BJ (cell line): Measurements from ENCODE around the gene ZNF597. TPM values are rescaled to one million over a fixed set of nuclear protein-coding genes. Genes with fewer than 3 reads are reported as not detected.

Experiments used
- CTCF ChIA-PET: fragments of 350-600 bp; formaldehyde crosslinking; extraction: SDS; loops from one replicate; lab custom pipeline; 2021; ENCODE audit warnings: antibody characterized with exemption, inconsistent platforms; lab: Yijun Ruan, JAX
- POLR2A ChIA-PET: fragments of 300-600 bp; sonication (Branson Sonifier 250); formaldehyde crosslinking; extraction: SDS; loops from one replicate; lab custom pipeline; 2021; ENCODE audit warnings: antibody characterized with exemption; lab: Charles Lee
- DNase-seq: peaks from one replicate; pipeline ENCODE4 v3.0.0-alpha.2; 2011; ENCODE audit warnings: low read depth
- H3K27me3 ChIP-seq: 2 replicates; pipeline ENCODE4 v1.6.0; 2011; ENCODE audit warnings: low read length; ENCODE audit not compliant: control insufficient read depth, insufficient read depth
- H3K36me3 ChIP-seq: 2 replicates; pipeline ENCODE4 v1.5.1; 2011; ENCODE audit warnings: low read length; ENCODE audit not compliant: control insufficient read depth, insufficient read depth
- H3K4me3 ChIP-seq: 2 replicates; pipeline ENCODE4 v1.5.1; 2011; ENCODE audit warnings: low read depth, mild to moderate bottlenecking, control low read depth, low read length
- polyA plus RNA-seq: library from polyadenylated mRNA; depleted of rRNA; stranded (reverse); fragments of >200 nt; gene quantifications from 2 replicates; pipeline ENCODE4 v1.2.3, GENCODE V29; 2011
- TF ChIP-seq, protein P1 (sequence below): IDR thresholded peaks from 2 replicates; pipeline ENCODE4 v1.5.1; 2011; ENCODE audit warnings: low read depth, mild to moderate bottlenecking, control low read depth, inconsistent platforms, low read length, moderate library complexity; ENCODE audit not compliant: insufficient read depth

ZNF597 gene
- polyA plus RNA-seq, 1 experiment = 0.93 TPM

DNA sequence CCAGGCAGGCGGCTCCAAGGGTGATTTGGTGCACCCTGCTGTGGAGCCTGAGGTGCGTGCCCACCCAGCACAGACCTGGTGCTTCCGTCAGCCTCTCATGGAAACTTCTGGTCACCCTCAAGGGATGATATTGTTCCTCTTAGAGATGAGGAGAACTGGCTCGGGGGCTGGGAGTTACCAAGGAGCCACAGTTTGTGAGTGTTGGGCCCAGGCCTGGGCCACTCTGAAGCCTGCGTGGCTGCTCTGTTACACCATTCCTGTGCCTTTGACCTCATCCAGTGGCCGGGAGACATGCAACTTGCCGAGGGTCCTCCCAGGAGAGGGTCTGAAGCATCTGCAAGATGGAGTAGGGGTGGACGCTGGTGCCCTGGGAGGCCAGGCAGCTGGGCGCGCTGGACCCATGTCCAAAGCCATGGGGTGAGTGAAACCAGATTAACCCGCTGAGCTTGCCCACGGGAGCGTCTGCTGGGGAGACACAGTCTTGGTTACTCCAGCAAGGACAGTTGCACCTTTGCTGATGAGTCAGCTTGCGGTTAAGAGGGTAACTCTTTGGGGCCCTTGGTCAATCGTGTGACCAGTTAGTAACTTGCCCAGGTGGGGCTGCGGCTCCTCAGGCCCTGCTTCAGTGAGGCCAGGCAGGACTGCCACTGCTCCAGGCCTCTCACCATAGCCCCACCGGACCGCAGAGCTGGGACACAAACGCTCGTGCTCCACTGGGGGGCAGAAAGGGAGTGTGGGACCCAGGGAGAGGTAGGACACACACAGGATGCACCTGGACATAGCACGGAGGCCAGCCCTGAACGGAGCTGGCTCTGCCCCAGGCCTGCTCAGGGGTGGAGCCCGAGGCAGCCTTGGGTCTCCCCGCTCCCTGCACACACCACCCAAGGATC, 44.5 kb upstream of the ZNF597 start:
- ChIA-PET CTCF (no interaction called here), POLR2A (no interaction called here)
- no peaks in the 10 kb centered on the region for H3K27me3 ChIP-seq
- no peak overlapping the region for H3K4me3 ChIP-seq
- H3K36me3 ChIP-seq = peaks cover 38% of the 10 kb centered on the region
- TF ChIP-seq, protein P1, sequence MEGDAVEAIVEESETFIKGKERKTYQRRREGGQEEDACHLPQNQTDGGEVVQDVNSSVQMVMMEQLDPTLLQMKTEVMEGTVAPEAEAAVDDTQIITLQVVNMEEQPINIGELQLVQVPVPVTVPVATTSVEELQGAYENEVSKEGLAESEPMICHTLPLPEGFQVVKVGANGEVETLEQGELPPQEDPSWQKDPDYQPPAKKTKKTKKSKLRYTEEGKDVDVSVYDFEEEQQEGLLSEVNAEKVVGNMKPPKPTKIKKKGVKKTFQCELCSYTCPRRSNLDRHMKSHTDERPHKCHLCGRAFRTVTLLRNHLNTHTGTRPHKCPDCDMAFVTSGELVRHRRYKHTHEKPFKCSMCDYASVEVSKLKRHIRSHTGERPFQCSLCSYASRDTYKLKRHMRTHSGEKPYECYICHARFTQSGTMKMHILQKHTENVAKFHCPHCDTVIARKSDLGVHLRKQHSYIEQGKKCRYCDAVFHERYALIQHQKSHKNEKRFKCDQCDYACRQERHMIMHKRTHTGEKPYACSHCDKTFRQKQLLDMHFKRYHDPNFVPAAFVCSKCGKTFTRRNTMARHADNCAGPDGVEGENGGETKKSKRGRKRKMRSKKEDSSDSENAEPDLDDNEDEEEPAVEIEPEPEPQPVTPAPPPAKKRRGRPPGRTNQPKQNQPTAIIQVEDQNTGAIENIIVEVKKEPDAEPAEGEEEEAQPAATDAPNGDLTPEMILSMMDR = no peak
- no peak for DNase-seq

DNA sequence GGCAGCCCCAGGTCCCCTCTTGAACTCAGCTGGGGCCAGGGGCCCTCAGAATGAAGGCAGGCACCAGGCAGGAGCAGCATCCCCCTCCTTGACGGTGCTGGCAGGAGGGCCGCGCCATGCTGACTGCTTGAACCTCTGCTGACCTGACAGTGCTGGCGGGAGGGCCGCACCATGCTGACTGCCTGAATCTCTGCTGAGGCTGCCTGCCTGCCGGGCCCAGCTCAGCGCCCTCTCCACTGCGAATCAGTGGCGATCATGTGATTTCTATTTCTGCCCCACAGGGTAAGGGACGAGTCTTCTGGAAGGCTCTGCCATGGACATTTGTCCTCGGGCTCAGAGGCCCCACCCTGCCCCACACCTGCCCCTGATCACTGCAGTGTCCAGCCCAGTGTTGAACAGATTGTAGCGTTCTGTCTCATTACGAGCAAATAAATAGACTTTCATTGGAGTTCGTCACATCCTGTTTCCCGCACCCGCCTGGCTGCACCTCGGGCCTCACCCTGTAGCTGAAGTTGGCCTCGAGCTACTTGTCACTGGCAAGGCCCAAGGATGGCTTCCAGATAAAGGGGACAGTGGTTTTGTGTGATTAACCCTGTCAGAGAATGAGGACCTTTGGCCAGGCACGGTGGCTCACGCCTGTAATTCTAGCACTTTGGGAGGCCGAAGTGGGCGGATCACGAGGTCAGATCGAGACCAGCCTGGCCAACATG, 43.4 kb upstream of the ZNF597 start:
- Histone ChIP-seq H3K36me3 (peaks cover 42% of the 10 kb centered on the region), H3K4me3 (no peak overlapping the region), H3K27me3 (no peaks in the 10 kb centered on the region)
- ChIA-PET POLR2A (no interaction called here), CTCF (interaction anchor here (1.5 kb wide), 1 partner anchor 14 kb away, joined by 3 read pairs; no protein-coding TSS in a partner anchor)
- TF ChIP-seq, protein P1 = no peak
- DNase-seq = no peak

DNA sequence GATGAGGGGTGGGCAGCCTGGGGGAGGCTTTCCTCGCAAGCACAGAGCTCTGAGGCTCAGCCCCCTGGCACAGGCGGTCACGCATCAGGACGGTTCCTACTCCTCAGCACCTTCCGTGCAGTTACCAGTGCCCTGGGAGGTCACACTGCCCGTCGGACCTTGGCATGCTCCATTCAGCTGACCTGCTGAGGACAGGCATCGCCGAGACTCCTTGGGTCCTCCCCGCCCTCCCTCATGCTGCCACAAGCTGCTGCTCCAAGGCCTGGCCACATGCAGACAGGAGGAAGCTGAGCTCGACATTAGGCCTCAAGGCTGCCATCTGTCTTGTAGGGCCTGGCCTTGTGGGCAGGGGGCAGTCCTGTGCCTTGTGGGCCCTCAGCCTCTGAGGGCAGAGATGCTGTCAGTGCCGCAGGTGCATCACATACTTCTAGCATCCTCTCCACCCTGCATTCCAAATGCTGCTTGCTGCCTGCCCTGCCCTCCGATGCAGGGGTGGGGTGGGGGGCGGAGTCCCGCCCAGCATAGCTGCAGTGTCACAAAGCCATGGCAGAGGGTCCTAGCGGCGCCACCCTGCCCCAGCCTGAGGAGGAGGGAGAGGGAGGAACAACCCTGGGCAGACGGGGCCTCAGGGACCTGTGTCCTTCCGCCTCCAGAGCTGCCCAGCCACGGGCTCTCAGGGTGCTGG, 42.7 kb upstream of the ZNF597 start:
- TF ChIP-seq, protein P1 = 0 out of 2 replicates have a peak, but pooled peaks have one; percentile 1
- CTCF ChIA-PET = interaction anchor here (1.5 kb wide), 1 partner anchor 14 kb away, joined by 3 read pairs; no protein-coding TSS in a partner anchor
- no peaks in the 10 kb centered on the region for H3K27me3 ChIP-seq
- POLR2A ChIA-PET = no interaction called here
- no peak overlapping the region for H3K4me3 ChIP-seq
- peaks cover 48% of the 10 kb centered on the region for H3K36me3 ChIP-seq
- no peak for DNase-seq

DNA sequence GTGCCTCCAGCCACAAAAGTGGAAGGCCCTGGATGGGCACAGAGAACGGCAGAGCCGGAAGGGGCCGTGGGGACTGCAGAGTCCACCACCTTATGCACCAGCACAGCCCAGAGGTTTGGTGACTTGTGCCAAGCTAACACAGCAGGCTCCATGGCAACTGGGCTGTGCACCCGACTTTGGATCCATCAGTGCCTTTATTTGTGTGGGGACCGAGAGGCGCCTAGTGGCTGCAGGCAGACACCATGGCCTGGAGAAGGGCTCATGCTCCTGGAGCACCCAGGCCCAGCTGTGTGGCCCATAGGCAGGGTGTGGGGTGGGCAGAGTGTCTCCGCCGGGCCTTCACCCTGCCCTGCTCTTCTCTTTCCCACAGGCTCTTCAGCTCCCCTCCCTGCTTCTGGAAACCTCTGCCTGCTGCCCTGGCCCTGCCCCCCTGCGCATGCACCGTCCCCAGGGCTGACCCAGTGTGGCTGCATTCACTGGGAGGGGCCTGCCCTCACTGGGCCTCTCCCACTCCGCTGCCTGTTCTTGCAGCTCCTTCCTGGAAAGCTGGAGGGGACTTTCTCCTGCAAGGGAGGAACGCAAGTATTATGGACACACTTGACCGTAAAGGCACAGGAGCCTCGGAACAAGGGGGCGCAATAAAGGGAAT, 41.9 kb upstream of the ZNF597 start:
- CTCF ChIA-PET = no interaction called here
- POLR2A ChIA-PET = no interaction called here
- Histone ChIP-seq H3K36me3 (peaks cover 48% of the 10 kb centered on the region), H3K27me3 (no peaks in the 10 kb centered on the region), H3K4me3 (no peak overlapping the region)
- DNase-seq = no peak
- TF ChIP-seq, protein P1 = no peak
